Panc1 (cell line): ENCODE measurements around the gene ZNF593. TPM values are rescaled to one million over a fixed set of nuclear protein-coding genes. Genes with fewer than 3 reads are reported as not detected.

ENCODE experiments used
- ATAC-seq: fragments of 200-7000 bp; cut with Tn5 transposase; 2 replicates; pipeline ENCODE4 v1.9.1; 2020; ENCODE audit warnings: mild to moderate bottlenecking, moderate library complexity
- BruUV-seq: library from RNA; stranded (reverse); fragments of 400-500 nt; replicated peaks from 2 replicates; lab custom pipeline; 2021; lab: Mats Ljungman, UMichigan
- CTCF ChIA-PET: fragments of 300-600 bp; sonication (Branson Sonifier 250); formaldehyde crosslinking; loops from one replicate; lab custom pipeline; 2022; ENCODE audit warnings: antibody characterized with exemption; lab: Charles Lee
- POLR2A ChIA-PET: fragments of 300-600 bp; sonication (Branson Sonifier 250); formaldehyde crosslinking; loops from one replicate; lab custom pipeline; 2022; ENCODE audit warnings: antibody characterized with exemption; lab: Charles Lee
- DNase-seq: peaks from one replicate; pipeline ENCODE4 v3.0.0-alpha.2; 2010; ENCODE audit warnings: low read depth, low spot score
- H3K27ac ChIP-seq: 2 replicates; pipeline ENCODE4 v1.5.1; 2011; ENCODE audit warnings: mild to moderate bottlenecking, low read length, inconsistent platforms
- H3K27me3 ChIP-seq: fragments of 200-500 bp; sonication (Bioruptor generic); 2 replicates; pipeline ENCODE4 v1.6.0; 2014; ENCODE audit warnings: low read length, inconsistent platforms; ENCODE audit not compliant: control insufficient read depth, insufficient read depth
- H3K36me3 ChIP-seq: fragments of 200-500 bp; sonication (Bioruptor generic); 2 replicates; pipeline ENCODE4 v1.5.1; 2014; ENCODE audit warnings: inconsistent platforms, mild to moderate bottlenecking, low read length, moderate library complexity; ENCODE audit not compliant: control insufficient read depth, insufficient read depth
- H3K4me1 ChIP-seq: 2 replicates; pipeline ENCODE4 v1.5.1; 2011; ENCODE audit warnings: inconsistent platforms, mild to moderate bottlenecking, low read length, moderate library complexity; ENCODE audit not compliant: control insufficient read depth, insufficient read depth
- H3K4me3 ChIP-seq, 2 experiments: 2 replicates each; pipeline ENCODE4 v1.5.1; 2011 to 2012; ENCODE audit warnings: low read depth in 2 of 2, low read length in 2 of 2, mild to moderate bottlenecking in 2 of 2, inconsistent platforms in 1 of 2, moderate library complexity in 1 of 2
- H3K9me3 ChIP-seq: fragments of 200-500 bp; sonication (Bioruptor generic); 2 replicates; pipeline ENCODE4 v1.5.1; 2014; ENCODE audit warnings: low read depth, mild to moderate bottlenecking, inconsistent platforms, low read length, moderate library complexity; ENCODE audit not compliant: control insufficient read depth, insufficient read depth
- POLR2AphosphoS5 ChIP-seq: IDR thresholded peaks from 2 replicates; pipeline ENCODE4 v1.6.1; 2012; ENCODE audit warnings: mild to moderate bottlenecking, low read depth, low read length, moderate library complexity
- SIN3A ChIP-seq: IDR thresholded peaks from 2 replicates; pipeline ENCODE4 v1.6.1; 2012; ENCODE audit warnings: low read depth, mild to moderate bottlenecking, low read length, moderate library complexity, borderline replicate concordance; ENCODE audit not compliant: insufficient read depth
- TCF7L2 ChIP-seq: IDR thresholded peaks from 2 replicates; pipeline ENCODE4 v1.6.1; 2011; ENCODE audit warnings: mild to moderate bottlenecking, low read depth, low read length, inconsistent platforms
- in situ Hi-C: cut with HindIII; loops from 2 replicates; pipeline ENCODE4 v1.10.0; 2016; ENCODE audit warnings: low sequenced_read_pairs, low pct_unique_long_range_greater_than_20kb
- intact Hi-C: fragments of 100-400 bp; cut with micrococcal nuclease; formaldehyde crosslinking; loops from one replicate; pipeline ENCODE4 v1.10.0; 2022; ENCODE audit not compliant: unreplicated experiment
- total RNA-seq: library from RNA; stranded (reverse); gene quantifications from one replicate; pipeline ENCODE4 v1.2.1, GENCODE V29; 2021; ENCODE audit not compliant: unreplicated experiment
- TF ChIP-seq, protein P1 (sequence below), 2 experiments: IDR thresholded peaks; 2 replicates each; pipeline ENCODE4 v1.6.1; 2011 to 2012; ENCODE audit warnings: low read depth in 2 of 2, control low read depth in 1 of 2, low read length in 1 of 2, mild to moderate bottlenecking in 1 of 2, moderate library complexity in 1 of 2; ENCODE audit not compliant: insufficient read depth in 1 of 2
- TF ChIP-seq, protein P2 (sequence below): fragments of 450-650 bp; IDR thresholded peaks from 2 replicates; pipeline ENCODE4 v1.5.1; 2017; ENCODE audit warnings: mild to moderate bottlenecking

Gene ZNF593
- total RNA-seq, 1 experiment from 2014 or later: 108 TPM

DNA sequence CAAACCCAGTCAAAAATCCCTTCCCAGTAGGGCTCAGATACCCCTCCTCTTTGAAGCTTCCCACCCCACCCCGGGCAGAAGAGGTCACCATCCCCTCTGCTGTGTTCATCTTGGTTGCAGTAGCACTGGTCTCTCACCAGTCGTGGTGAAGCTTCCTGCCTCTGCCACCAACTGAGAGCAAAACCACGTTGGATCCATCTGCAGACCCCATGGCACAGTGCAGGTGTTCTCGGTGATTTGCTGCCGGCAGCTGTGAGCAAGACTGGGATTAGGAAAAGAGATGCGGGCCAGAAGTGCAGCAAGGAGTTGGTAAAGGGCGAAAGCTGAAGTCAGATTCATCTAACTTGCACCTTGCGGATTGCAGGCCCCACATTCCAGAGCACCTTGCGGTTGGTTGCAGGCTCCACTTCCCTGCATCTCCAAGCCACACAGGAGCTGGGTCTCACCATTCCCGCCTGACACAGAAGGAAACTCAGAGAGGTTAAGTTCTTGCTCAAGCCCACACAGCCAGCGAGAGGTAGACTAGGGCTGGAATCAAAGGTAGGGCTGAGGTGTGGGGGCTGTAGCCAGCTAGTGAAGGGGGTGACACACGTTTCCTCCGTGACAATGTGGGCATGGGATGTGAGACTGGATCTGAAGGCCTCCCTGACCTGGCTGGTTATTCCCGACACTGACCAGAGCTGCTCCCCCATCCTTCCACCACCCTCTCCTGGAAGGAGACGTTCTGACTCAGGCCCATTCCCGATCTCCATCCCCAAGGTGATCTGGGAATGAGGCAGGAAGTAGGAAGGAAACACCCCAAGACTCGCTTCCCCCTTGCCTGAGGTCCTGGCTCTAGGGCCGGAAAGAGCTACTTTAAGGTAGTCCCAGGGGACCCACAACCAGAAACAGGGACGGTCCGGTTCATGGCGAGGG is 14.1 kb upstream of the ZNF593 start:
- Histone ChIP-seq H3K4me1 (no peaks in the 10 kb centered on the region; the same call in 1 of the 2 replicates), H3K4me3 (no peak overlapping the region), H3K27ac (no peak overlapping the region), H3K9me3 (no peaks in the 10 kb centered on the region), H3K36me3 (no peaks in the 10 kb centered on the region), H3K27me3 (no peaks in the 10 kb centered on the region)
- ATAC-seq: no peak
- BruUV-seq: no TSS peak
- no peak for DNase-seq
- POLR2A ChIA-PET: interaction anchor here (0.6 kb wide), 1 partner anchor 173 kb away, joined by 9 read pairs; no protein-coding TSS in a partner anchor
- in situ Hi-C loops (no loop called here), intact Hi-C loops (no loop called here)
- TF ChIP-seq POLR2AphosphoS5: no peak
- TF ChIP-seq SIN3A: no peak
- TF ChIP-seq, protein P1, sequence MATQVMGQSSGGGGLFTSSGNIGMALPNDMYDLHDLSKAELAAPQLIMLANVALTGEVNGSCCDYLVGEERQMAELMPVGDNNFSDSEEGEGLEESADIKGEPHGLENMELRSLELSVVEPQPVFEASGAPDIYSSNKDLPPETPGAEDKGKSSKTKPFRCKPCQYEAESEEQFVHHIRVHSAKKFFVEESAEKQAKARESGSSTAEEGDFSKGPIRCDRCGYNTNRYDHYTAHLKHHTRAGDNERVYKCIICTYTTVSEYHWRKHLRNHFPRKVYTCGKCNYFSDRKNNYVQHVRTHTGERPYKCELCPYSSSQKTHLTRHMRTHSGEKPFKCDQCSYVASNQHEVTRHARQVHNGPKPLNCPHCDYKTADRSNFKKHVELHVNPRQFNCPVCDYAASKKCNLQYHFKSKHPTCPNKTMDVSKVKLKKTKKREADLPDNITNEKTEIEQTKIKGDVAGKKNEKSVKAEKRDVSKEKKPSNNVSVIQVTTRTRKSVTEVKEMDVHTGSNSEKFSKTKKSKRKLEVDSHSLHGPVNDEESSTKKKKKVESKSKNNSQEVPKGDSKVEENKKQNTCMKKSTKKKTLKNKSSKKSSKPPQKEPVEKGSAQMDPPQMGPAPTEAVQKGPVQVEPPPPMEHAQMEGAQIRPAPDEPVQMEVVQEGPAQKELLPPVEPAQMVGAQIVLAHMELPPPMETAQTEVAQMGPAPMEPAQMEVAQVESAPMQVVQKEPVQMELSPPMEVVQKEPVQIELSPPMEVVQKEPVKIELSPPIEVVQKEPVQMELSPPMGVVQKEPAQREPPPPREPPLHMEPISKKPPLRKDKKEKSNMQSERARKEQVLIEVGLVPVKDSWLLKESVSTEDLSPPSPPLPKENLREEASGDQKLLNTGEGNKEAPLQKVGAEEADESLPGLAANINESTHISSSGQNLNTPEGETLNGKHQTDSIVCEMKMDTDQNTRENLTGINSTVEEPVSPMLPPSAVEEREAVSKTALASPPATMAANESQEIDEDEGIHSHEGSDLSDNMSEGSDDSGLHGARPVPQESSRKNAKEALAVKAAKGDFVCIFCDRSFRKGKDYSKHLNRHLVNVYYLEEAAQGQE (IDR thresholded peaks at IDR 0.05; ENCODE audit: insufficient read depth in 1 of 2, low read depth in 2 of 2, low read length in 1 of 2): no peak
- TF ChIP-seq, protein P2, sequence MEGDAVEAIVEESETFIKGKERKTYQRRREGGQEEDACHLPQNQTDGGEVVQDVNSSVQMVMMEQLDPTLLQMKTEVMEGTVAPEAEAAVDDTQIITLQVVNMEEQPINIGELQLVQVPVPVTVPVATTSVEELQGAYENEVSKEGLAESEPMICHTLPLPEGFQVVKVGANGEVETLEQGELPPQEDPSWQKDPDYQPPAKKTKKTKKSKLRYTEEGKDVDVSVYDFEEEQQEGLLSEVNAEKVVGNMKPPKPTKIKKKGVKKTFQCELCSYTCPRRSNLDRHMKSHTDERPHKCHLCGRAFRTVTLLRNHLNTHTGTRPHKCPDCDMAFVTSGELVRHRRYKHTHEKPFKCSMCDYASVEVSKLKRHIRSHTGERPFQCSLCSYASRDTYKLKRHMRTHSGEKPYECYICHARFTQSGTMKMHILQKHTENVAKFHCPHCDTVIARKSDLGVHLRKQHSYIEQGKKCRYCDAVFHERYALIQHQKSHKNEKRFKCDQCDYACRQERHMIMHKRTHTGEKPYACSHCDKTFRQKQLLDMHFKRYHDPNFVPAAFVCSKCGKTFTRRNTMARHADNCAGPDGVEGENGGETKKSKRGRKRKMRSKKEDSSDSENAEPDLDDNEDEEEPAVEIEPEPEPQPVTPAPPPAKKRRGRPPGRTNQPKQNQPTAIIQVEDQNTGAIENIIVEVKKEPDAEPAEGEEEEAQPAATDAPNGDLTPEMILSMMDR: no peak
- TF ChIP-seq TCF7L2: no peak
- CTCF ChIA-PET: interaction anchor here (1.0 kb wide), 1 partner anchor 51 kb away, joined by 4 read pairs; no protein-coding TSS in a partner anchor

DNA sequence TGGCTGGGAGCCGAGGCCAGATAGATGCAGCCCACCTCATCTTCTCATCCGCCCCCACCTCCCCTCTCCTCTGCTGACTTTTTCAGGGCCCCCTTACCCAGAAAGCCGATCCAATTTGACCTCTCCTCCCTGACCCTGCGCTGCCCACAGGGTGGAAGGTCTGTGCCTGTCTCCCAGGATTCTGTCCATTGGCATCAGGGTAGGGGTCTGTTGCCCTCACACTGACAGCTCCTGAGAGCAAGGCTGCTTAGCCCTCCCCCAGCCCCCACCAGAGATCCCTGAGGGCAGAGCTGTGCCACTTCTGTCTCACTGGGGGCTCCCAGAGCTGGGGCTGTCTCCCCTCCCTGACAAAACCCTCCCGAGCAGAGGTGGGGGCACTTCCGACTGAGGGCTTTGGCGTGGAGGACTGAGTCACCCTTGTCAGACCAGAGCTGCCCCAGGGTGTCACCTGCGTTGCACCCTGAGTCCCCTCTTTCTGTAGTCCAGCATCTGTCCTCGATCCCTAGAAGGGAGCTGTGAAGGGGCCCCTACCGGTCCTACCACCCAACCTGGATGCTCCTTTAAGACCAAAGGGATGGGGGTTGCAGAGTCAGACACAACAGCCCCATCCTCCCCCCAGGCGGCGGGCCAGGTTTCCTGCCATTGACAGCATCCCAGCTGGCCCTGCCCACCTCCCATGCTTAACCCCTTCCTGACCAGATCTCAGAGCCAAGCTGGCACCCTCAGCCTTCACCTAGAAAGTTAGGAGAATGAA is 13.2 kb upstream of the ZNF593 start:
- DNase-seq (no peak), ATAC-seq (no peak)
- H3K36me3 ChIP-seq: no peaks in the 10 kb centered on the region

More for the DNA sequence above, 13.2 kb upstream of the ZNF593 start:
- no TSS peak for BruUV-seq
- Histone ChIP-seq H3K4me1 (peaks cover 6% of the 10 kb centered on the region; the same call in 1 of the 2 replicates), H3K9me3 (no peaks in the 10 kb centered on the region), H3K4me3 (no peak overlapping the region), H3K27me3 (no peaks in the 10 kb centered on the region), H3K27ac (no peak overlapping the region)
- ChIA-PET POLR2A (interaction anchor here (0.6 kb wide), 2 partner anchors 16 to 172 kb away, joined by 4 to 9 read pairs; no protein-coding TSS in a partner anchor), CTCF (interaction anchor here (0.6 to 1.0 kb wide), 2 partner anchors 52 to 727 kb away, joined by 4 read pairs; no protein-coding TSS in a partner anchor)
- in situ Hi-C loops: no loop called here
- TF ChIP-seq SIN3A: no peak
- TF ChIP-seq, protein P2: no peak
- TF ChIP-seq, protein P1 (IDR thresholded peaks at IDR 0.05; ENCODE audit: insufficient read depth in 1 of 2, low read depth in 2 of 2, low read length in 1 of 2): no peak
- no peak for TF ChIP-seq POLR2AphosphoS5
- TF ChIP-seq TCF7L2: no peak
- intact Hi-C loops: no loop called here
